ENCODE measurements around the gene PPDPF.

DNA sequence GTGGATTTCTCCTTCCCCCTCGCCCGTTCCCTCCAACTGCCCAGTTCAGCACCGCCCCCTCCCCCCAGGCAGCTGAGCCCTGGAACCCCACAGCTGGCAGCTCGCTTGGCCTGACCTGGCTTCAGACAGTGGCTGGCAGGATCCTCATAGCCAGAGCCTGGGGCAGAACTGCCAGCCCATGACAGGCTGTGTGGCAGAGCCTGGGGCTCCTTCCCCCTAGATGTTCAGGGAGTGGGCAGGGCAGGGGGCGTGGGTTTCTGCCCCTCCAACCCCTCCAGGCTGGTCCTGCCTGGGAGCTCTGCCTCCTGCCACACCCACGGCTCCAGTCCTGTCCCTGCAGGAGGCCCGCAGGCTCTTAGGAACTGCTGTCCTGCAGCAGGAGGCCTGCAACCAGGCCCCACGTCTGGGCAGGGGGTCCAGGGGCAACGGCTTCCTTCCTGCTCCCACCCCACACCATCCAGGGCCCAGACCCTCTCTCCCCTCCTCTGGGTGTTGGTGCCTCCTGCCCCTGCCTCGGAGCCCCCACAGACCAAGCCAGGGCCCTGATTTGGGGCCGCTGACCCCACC is 38.5 kb upstream of the PPDPF start:
- no peak for TF ChIP-seq POLR2A (IDR thresholded peaks at IDR 0.05)
- TF ChIP-seq, protein P1, sequence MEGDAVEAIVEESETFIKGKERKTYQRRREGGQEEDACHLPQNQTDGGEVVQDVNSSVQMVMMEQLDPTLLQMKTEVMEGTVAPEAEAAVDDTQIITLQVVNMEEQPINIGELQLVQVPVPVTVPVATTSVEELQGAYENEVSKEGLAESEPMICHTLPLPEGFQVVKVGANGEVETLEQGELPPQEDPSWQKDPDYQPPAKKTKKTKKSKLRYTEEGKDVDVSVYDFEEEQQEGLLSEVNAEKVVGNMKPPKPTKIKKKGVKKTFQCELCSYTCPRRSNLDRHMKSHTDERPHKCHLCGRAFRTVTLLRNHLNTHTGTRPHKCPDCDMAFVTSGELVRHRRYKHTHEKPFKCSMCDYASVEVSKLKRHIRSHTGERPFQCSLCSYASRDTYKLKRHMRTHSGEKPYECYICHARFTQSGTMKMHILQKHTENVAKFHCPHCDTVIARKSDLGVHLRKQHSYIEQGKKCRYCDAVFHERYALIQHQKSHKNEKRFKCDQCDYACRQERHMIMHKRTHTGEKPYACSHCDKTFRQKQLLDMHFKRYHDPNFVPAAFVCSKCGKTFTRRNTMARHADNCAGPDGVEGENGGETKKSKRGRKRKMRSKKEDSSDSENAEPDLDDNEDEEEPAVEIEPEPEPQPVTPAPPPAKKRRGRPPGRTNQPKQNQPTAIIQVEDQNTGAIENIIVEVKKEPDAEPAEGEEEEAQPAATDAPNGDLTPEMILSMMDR (IDR thresholded peaks at IDR 0.05): no peak
